HCT116 (cell line): ENCODE data around the gene IGIP.

Experiments
- RAD21 ChIP-seq: IDR thresholded peaks from 2 replicates; pipeline ENCODE4 v1.6.1; 2012; ENCODE audit warnings: low read depth, mild to moderate bottlenecking
- SP1 ChIP-seq: IDR thresholded peaks from 2 replicates; pipeline ENCODE4 v1.6.1; 2012; ENCODE audit warnings: low read depth
- YY1 ChIP-seq: IDR thresholded peaks from 2 replicates; pipeline ENCODE4 v1.6.1; 2011; ENCODE audit warnings: low read length, low read depth, moderate library complexity, mild to moderate bottlenecking; ENCODE audit not compliant: insufficient replicate concordance; ENCODE audit errors: extremely low read depth
- TF ChIP-seq, protein P1 (sequence below), 3 experiments: fragments of 200-600 bp in 1 of 3; sonication (generic) in 1 of 3; IDR thresholded peaks in 2 of 3; conservative IDR thresholded peaks in 1 of 3; 2 replicates each; pipeline ENCODE4 v1.5.1; 2012 to 2017; ENCODE audit warnings: low read depth in 2 of 3, low read length in 2 of 3, antibody characterized with exemption in 1 of 3, borderline replicate concordance in 1 of 3, control low read depth in 1 of 3, mild to moderate bottlenecking in 1 of 3, mixed read lengths in 1 of 3, mixed run types in 1 of 3, moderate library complexity in 1 of 3; ENCODE audit not compliant: insufficient read depth in 1 of 3

DNA sequence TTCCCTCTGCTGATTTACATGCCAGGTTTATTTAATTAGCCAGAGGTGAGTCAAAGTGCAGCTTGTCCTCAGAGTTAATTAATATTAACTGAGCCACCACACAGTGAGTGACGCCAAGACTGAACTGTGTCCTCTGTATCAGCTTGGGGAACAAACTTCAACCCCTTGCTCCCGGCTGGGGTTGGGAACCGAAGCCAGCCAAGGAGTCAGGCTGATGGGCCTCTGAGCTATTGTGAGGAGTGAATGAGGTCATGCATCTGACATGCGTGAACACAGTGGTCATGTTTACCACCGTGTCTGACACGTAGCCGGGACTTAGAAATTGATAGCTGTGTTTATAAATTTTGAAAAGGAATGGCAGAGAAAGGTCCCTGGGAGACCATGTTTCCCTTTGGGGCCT is 17.1 kb downstream of the IGIP start:
- no peak for TF ChIP-seq YY1
- TF ChIP-seq, protein P1, sequence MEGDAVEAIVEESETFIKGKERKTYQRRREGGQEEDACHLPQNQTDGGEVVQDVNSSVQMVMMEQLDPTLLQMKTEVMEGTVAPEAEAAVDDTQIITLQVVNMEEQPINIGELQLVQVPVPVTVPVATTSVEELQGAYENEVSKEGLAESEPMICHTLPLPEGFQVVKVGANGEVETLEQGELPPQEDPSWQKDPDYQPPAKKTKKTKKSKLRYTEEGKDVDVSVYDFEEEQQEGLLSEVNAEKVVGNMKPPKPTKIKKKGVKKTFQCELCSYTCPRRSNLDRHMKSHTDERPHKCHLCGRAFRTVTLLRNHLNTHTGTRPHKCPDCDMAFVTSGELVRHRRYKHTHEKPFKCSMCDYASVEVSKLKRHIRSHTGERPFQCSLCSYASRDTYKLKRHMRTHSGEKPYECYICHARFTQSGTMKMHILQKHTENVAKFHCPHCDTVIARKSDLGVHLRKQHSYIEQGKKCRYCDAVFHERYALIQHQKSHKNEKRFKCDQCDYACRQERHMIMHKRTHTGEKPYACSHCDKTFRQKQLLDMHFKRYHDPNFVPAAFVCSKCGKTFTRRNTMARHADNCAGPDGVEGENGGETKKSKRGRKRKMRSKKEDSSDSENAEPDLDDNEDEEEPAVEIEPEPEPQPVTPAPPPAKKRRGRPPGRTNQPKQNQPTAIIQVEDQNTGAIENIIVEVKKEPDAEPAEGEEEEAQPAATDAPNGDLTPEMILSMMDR (IDR thresholded peaks at IDR 0.05 in 2 of 3, conservative IDR thresholded peaks at IDR 0.05 in 1 of 3; ENCODE audit: borderline replicate concordance in 1 of 3, insufficient read depth in 1 of 3, low read depth in 2 of 3, low read length in 2 of 3): no peak
- no peak for TF ChIP-seq SP1
- TF ChIP-seq RAD21: no peak
